Tibial artery (tissue), 4 donors: ENCODE results near the gene WDR36.

ENCODE experiments used
- DNase-seq, 2 donors: peaks; one replicate each; pipeline ENCODE4 v3.0.0-alpha.2; 2019
- H3K27ac ChIP-seq, 2 donors: fragments of 200-600 bp; sonication (generic) in 1 of 2; 1 replicate in 1 of 2; 2 replicates in 1 of 2; pipeline ENCODE4 v1.5.1; 2018 to 2019; ENCODE audit warnings: mild to moderate bottlenecking in 1 of 2
- H3K27me3 ChIP-seq, 2 donors: fragments of 200-600 bp; sonication (generic) in 1 of 2; one replicate each; pipeline versions ENCODE4 v1.5.1 to v1.6.0; 2016 to 2019
- H3K36me3 ChIP-seq, 3 donors: fragments of 200-600 bp; sonication (generic) in 2 of 3; one replicate each; pipeline ENCODE4 v1.5.1; 2016 to 2019; ENCODE audit warnings: mild to moderate bottlenecking in 2 of 3
- H3K4me1 ChIP-seq, 4 donors: fragments of 200-600 bp; sonication (generic) in 2 of 4; 1 replicate in 3 of 4; 2 replicates in 1 of 4; pipeline ENCODE4 v1.5.1; 2016 to 2019
- H3K4me3 ChIP-seq, 2 donors: fragments of 200-600 bp; sonication (generic) in 1 of 2; 1 replicate in 1 of 2; 2 replicates in 1 of 2; pipeline ENCODE4 v1.5.1; 2018 to 2019; ENCODE audit warnings: mild to moderate bottlenecking in 2 of 2
- H3K9me3 ChIP-seq, 3 donors: fragments of 200-600 bp; sonication (generic) in 1 of 3; one replicate each; pipeline ENCODE4 v1.5.1; 2016 to 2019
- CTCF ChIP-seq, 2 experiments: fragments of 200-600 bp in 1 of 2; fragments of 450-650 bp in 1 of 2; IDR thresholded peaks; one replicate each; pipeline ENCODE4 v1.5.1; 2017 to 2019; ENCODE audit warnings: antibody characterized with exemption in 2 of 2, mild to moderate bottlenecking in 1 of 2, moderate library complexity in 1 of 2
- intact Hi-C: fragments of 100-400 bp; cut with DNase I; formaldehyde crosslinking; loops from one replicate; pipeline ENCODE4 v1.15.0; 2023; ENCODE audit warnings: low total_unique reads

WDR36 gene

GRCh38 chr5:111071413-111071812, 20.7 kb upstream of the WDR36 start, which contains the start of gene TSLP:
TSLP (plus strand) TSS chr5:111071713; CDS start chr5:111071891, 178 bp downstream.
- intact Hi-C loops = no loop called here
- no peak for DNase-seq
- Histone ChIP-seq H3K27me3 (no peaks in the 10 kb centered on the region), H3K4me1 (peaks cover 0 to 28% (median 5%) of the 10 kb centered on the region in 4 donors), H3K9me3 (no peaks in the 10 kb centered on the region), H3K36me3 (no peaks in the 10 kb centered on the region), H3K4me3 (peak within 1 kb of the TSS; percentile 54 to 58), H3K27ac (no peak within 1 kb of the TSS)
- TF ChIP-seq CTCF (IDR thresholded peaks at IDR 0.05) = no peak

- peak; percentile 66 to 76 for DNase-seq
- intact Hi-C loops = no loop called here
- peak overlapping the region; percentile 54 to 58 for H3K4me3 ChIP-seq
- H3K4me1 ChIP-seq = peaks cover 0 to 28% (median 5%) of the 10 kb centered on the region in 4 donors
- H3K9me3 ChIP-seq = no peaks in the 10 kb centered on the region
- no peaks in the 10 kb centered on the region for H3K27me3 ChIP-seq
- no peaks in the 10 kb centered on the region for H3K36me3 ChIP-seq
- no peak for TF ChIP-seq CTCF (IDR thresholded peaks at IDR 0.05)
- H3K27ac ChIP-seq = peak overlapping the region; percentile 54 to 62
Observed at GRCh38 chr5:111072949-111073682, 19.0 kb upstream of the WDR36 start.

GRCh38 chr5:111074244-111074643, 17.9 kb upstream of the WDR36 start:
- no peak for TF ChIP-seq CTCF (IDR thresholded peaks at IDR 0.05)
- DNase-seq = no peak
- Histone ChIP-seq H3K27ac (no peak overlapping the region), H3K9me3 (no peaks in the 10 kb centered on the region), H3K4me3 (no peak overlapping the region), H3K36me3 (no peaks in the 10 kb centered on the region), H3K4me1 (peaks cover 0 to 28% (median 5%) of the 10 kb centered on the region in 4 donors), H3K27me3 (no peaks in the 10 kb centered on the region)
- intact Hi-C loops = no loop called here

GRCh38 chr5:111075520-111075919, 16.6 kb upstream of the WDR36 start:
- DNase-seq = no peak
- H3K36me3 ChIP-seq = no peaks in the 10 kb centered on the region
- H3K9me3 ChIP-seq = no peaks in the 10 kb centered on the region
- H3K4me1 ChIP-seq = peaks cover 0 to 18% (median 2%) of the 10 kb centered on the region in 4 donors
- H3K27me3 ChIP-seq = no peaks in the 10 kb centered on the region
- TF ChIP-seq CTCF (IDR thresholded peaks at IDR 0.05) = no peak
- H3K27ac ChIP-seq = no peak overlapping the region
- H3K4me3 ChIP-seq = no peak overlapping the region
- intact Hi-C loops = no loop called here

GRCh38 chr5:111076091-111076490, 16.1 kb upstream of the WDR36 start:
- no peaks in the 10 kb centered on the region for H3K9me3 ChIP-seq
- H3K27me3 ChIP-seq = no peaks in the 10 kb centered on the region
- no peak for DNase-seq
- TF ChIP-seq CTCF (IDR thresholded peaks at IDR 0.05) = no peak
- intact Hi-C loops = no loop called here
- no peak overlapping the region for H3K27ac ChIP-seq
- peaks cover 0 to 13% (median 2%) of the 10 kb centered on the region in 4 donors for H3K4me1 ChIP-seq
- H3K36me3 ChIP-seq = no peaks in the 10 kb centered on the region
- H3K4me3 ChIP-seq = no peak overlapping the region
